Spinal cord (tissue), 10 donors: Measurements from ENCODE around the gene CHKB. TPM values are rescaled to one million over a fixed set of nuclear protein-coding genes. Genes with fewer than 3 reads are reported as not detected.
A peak's percentile ranks its signal among the peaks of the same experiment; 100 is the strongest.

ENCODE experiments used
- DNase-seq, 6 donors: peaks; one replicate each; pipeline versions ENCODE4 v3.0.0 to v3.0.0-alpha.2; 2013 to 2015; ENCODE audit warnings: low spot score in 6 of 6, low read depth in 4 of 6
- H3K27ac ChIP-seq: one replicate; pipeline ENCODE4 v1.5.1; 2013; ENCODE audit warnings: low read depth, low read length, control low read depth
- H3K27me3 ChIP-seq: one replicate; pipeline ENCODE4 v1.6.1; 2013; ENCODE audit warnings: low read length; ENCODE audit not compliant: control insufficient read depth, insufficient read depth
- H3K36me3 ChIP-seq: one replicate; pipeline ENCODE4 v1.6.1; 2013; ENCODE audit warnings: low read length; ENCODE audit not compliant: control insufficient read depth, insufficient read depth
- H3K4me1 ChIP-seq: one replicate; pipeline ENCODE4 v1.6.1; 2013; ENCODE audit warnings: low read length; ENCODE audit not compliant: control insufficient read depth, insufficient read depth
- H3K4me3 ChIP-seq: one replicate; pipeline ENCODE4 v1.5.1; 2013; ENCODE audit warnings: low read depth, low read length, control low read depth
- H3K9me3 ChIP-seq: one replicate; pipeline ENCODE4 v1.6.1; 2013; ENCODE audit warnings: low read length; ENCODE audit not compliant: control insufficient read depth, insufficient read depth
- WGBS: methylation state at CpG from one replicate; pipeline ENCODE4 v1.1.5; 2013; ENCODE audit warnings: missing lambda C conversion rate; ENCODE audit not compliant: insufficient coverage; 5-methylcytosine and 5-hydroxymethylcytosine counted together
- long read RNA-seq, 4 donors: transcript quantifications; one replicate each; lab custom pipeline, GENCODE V29; 2026
- polyA plus RNA-seq, 2 donors: library from polyadenylated mRNA; unstranded; fragments of 120-200 nt; gene quantifications; one replicate each; pipeline ENCODE4 v1.2.1, GENCODE V29; 2013; ENCODE audit not compliant: insufficient read length in 2 of 2
- total RNA-seq, 2 donors: library from RNA; depleted of rRNA in 1 of 2; stranded (reverse); fragments of 120-200 nt in 1 of 2; fragments of >200 nt in 1 of 2; gene quantifications; one replicate each; pipeline versions ENCODE4 v1.2.3 to v1.2.4, GENCODE V29; 2013 to 2014
- donor health status: healthy.

CHKB gene, protein sequence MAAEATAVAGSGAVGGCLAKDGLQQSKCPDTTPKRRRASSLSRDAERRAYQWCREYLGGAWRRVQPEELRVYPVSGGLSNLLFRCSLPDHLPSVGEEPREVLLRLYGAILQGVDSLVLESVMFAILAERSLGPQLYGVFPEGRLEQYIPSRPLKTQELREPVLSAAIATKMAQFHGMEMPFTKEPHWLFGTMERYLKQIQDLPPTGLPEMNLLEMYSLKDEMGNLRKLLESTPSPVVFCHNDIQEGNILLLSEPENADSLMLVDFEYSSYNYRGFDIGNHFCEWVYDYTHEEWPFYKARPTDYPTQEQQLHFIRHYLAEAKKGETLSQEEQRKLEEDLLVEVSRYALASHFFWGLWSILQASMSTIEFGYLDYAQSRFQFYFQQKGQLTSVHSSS
- 10 to 100 TPM; 28.8 to 88.3 TPM for total RNA-seq
- 10 to 100 TPM; 81.4 to 89.6 TPM for polyA plus RNA-seq
- long read RNA-seq, donor 1, partial matches to known transcripts, result 19 of 40 reads
- long read RNA-seq, donor 1, other reads (novel, unspliced or antisense), result 10 of 40 reads
- long read RNA-seq, donor 2, partial matches to known transcripts, result 54 of 56 reads
- long read RNA-seq, donor 2, other reads (novel, unspliced or antisense), result 0 of 56 reads
- long read RNA-seq, donor 3, partial matches to known transcripts, result 0 of 4 reads
- long read RNA-seq, donor 3, other reads (novel, unspliced or antisense), result 0 of 4 reads
- long read RNA-seq, donor 4, transcript CHKB-201 (11 exons, 1,638 nt), result major isoform, 8 of 168 reads
- long read RNA-seq, donor 4, transcript CHKB-212 (9 exons, 2,069 nt), result minor isoform, 7 of 168 reads
- long read RNA-seq, donor 4, partial matches to known transcripts, result 77 of 168 reads
- long read RNA-seq, donor 4, other reads (novel, unspliced or antisense), result 75 of 168 reads

DNA sequence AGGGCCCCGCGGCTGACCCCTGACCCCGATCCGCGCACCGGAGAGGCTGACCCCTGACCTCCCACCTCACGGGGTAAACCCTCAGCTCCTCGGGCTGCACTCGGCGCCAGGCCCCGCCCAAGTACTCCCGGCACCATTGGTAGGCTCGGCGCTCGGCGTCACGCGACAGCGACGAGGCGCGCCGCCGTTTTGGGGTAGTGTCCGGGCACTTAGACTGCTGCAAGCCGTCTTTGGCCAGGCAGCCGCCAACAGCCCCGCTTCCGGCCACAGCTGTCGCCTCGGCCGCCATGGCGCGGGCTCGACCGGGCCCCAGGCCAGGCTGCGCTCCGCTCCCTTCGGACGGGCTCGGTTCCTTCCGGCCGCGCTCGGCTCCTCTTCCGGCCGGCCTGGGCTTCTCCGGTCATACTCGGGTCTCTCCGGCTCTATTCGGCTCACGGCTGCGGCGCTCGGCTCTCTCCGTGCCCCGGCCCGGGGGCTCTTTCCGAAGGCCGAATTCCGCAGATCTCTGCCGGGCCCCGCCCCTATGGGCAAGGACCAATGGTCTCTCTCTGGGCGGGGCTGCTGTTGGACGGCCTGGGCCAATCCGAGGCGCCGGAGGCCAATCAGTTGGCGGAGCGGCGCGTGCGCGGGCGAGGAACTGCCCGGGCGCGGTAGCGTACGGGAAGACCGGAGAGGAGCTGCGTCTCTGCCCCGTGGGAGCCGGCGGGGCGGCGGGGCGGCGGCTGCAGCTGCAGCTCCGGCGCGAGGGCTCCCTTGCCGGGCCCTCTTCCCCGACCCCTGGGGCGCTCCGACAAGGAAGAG lies at the start of gene CHKB:
CHKB (minus strand) TSS at position 357 of the 801 bp plus-strand sequence; CDS start at position 289, 68 bp downstream.
- WGBS, result under 1% methylated on average over 96 of the region's 96 CpGs
- Histone ChIP-seq H3K36me3 (peaks cover 37% of the 10 kb centered on the region), H3K27ac (peak within 1 kb of the TSS; percentile 88), H3K4me1 (peaks cover 39% of the 10 kb centered on the region), H3K4me3 (peak within 1 kb of the TSS; percentile 89), H3K27me3 (no peaks in the 10 kb centered on the region), H3K9me3 (no peaks in the 10 kb centered on the region)
- DNase-seq, result peak; percentile 94 to 100 (median 98)

DNA sequence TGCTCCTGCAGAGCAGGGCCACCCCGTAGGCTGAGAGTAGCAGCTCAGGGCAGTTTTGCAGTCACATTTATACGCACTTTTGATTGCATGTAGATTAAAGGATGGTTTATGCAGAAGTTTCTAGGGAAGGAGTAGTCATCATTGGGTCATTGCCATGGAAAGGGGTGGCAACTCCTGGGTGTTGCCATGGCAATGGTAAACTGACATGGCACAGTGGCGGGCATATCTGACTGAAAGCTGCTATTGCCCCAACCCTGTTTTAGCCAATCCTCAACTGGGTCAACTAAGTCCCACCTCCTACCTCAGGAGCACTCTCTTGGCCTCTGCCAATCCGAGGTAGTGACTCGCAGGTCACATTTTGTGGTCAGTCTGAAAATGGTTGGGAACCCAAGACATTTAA lies 47.7 kb upstream of the CHKB start:
- no peak for DNase-seq
- WGBS, result 90% methylated on average over 4 of the region's 5 CpGs
- H3K4me3 ChIP-seq, result no peak overlapping the region
- H3K27me3 ChIP-seq, result no peaks in the 10 kb centered on the region
- H3K27ac ChIP-seq, result no peak overlapping the region
- H3K36me3 ChIP-seq, result peaks cover 19% of the 10 kb centered on the region
- no peaks in the 10 kb centered on the region for H3K9me3 ChIP-seq
- H3K4me1 ChIP-seq, result peaks cover 27% of the 10 kb centered on the region

- H3K4me3 ChIP-seq, result peak overlapping the region; percentile 77
These were observed 46.0 kb upstream of the CHKB start for GRCh38 chr22:50628543-50629134.

DNA sequence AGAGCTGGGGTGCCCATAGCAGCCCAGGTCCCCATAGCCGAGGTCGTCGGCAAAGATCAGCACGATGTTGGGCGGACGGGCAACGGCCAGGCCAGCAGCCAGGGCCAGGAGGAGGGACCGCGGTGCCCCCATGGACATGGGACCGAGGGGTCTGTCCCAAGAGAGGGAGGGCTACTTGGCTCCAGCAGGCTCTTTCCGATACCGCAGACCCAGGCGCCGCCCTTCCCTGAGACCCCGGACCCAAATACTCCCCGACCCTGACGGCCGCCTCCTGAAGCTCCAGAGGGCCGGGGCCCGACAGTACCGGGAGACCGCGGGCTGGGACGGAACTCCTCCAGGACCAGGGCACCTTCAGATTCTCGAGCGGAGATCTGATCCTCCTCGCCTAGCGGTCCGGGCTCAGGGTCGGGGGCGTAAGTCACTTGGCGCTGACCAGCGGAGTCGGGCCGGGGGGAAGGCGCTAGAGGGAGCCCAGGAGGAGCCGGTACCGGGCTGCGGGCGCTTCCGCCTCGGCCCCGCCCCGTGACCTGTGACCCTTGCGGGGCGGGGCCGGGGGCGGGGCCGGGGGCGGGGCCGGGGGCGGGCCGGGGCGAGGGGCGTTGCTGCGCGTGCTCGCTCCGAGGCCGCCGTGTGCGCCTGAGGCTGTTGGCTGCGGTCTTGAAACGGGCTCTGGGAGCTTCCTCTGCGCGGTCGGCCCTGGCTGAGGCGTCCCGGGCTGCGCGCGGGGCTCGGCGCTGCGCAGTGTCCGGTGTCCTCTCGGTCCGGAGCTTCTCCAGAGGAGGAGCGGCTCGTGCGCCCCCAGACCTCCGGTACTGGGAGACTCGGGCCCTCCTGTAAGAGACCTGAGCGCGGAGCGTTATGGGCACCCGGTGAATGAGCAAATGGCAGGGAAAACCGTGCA lies 45.2 kb upstream of the CHKB start, which contains the start of gene ARSA:
ARSA (minus strand) TSS at position 511 of the 901 bp plus-strand sequence; CDS start at position 138, 373 bp downstream.
- Histone ChIP-seq H3K36me3 (peaks cover 29% of the 10 kb centered on the region), H3K27ac (peak within 1 kb of the TSS; percentile 47), H3K27me3 (no peaks in the 10 kb centered on the region), H3K4me1 (peaks cover 27% of the 10 kb centered on the region), H3K4me3 (peak within 1 kb of the TSS; percentile 77), H3K9me3 (no peaks in the 10 kb centered on the region)
- DNase-seq, result peak; percentile 56 to 93 (median 68)
- WGBS, result 2% methylated on average over 87 of the region's 88 CpGs

More at GRCh38 chr22:50628543-50629134, 46.0 kb upstream of the CHKB start:
- Histone ChIP-seq H3K36me3 (peaks cover 29% of the 10 kb centered on the region), H3K27me3 (no peaks in the 10 kb centered on the region), H3K4me1 (peaks cover 27% of the 10 kb centered on the region), H3K9me3 (no peaks in the 10 kb centered on the region), H3K27ac (peak overlapping the region; percentile 27)
- no peak for DNase-seq
- 31% methylated on average over 13 of the region's 16 CpGs for WGBS

GRCh38 chr22:50626850-50627641 lies 44.4 kb upstream of the CHKB start:
- Histone ChIP-seq H3K4me3 (peak overlapping the region; percentile 68), H3K4me1 (peaks cover 27% of the 10 kb centered on the region), H3K36me3 (peaks cover 29% of the 10 kb centered on the region), H3K9me3 (no peaks in the 10 kb centered on the region), H3K27me3 (no peaks in the 10 kb centered on the region), H3K27ac (peak overlapping the region; percentile 47)
- DNase-seq, result no peak
- 75% methylated on average over 40 of the region's 42 CpGs for WGBS

DNA sequence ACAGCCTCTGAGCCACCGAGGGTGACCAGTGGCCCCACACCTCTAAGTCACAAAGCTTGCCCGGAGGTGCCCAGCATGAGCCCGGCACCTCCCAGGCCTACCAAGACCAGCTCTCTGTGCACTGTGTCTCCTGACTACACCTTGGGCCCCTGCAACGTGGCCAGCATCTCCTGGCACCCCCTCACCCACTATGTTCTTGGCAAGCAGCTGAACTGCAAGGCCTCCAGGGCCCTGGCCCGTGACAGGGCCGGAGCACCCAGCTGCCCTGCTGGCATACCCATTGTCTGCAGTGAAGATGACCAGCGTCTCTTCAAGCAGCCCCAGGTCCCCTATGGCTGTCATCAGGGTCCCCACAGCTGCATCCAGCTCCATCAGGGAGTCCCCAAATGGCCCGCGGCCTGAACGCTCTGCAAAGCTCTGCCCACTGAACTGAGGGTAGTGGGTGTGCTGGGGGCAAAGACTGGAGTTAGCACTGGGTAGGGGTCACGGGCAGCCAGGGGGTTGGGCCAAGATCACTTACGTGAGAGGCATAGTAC lies 43.7 kb upstream of the CHKB start:
- Histone ChIP-seq H3K27me3 (no peaks in the 10 kb centered on the region), H3K36me3 (peaks cover 29% of the 10 kb centered on the region), H3K4me3 (no peak overlapping the region), H3K9me3 (no peaks in the 10 kb centered on the region), H3K27ac (no peak overlapping the region), H3K4me1 (peaks cover 29% of the 10 kb centered on the region)
- no peak for DNase-seq
- WGBS, result 88% methylated on average over 12 of the region's 12 CpGs

DNA sequence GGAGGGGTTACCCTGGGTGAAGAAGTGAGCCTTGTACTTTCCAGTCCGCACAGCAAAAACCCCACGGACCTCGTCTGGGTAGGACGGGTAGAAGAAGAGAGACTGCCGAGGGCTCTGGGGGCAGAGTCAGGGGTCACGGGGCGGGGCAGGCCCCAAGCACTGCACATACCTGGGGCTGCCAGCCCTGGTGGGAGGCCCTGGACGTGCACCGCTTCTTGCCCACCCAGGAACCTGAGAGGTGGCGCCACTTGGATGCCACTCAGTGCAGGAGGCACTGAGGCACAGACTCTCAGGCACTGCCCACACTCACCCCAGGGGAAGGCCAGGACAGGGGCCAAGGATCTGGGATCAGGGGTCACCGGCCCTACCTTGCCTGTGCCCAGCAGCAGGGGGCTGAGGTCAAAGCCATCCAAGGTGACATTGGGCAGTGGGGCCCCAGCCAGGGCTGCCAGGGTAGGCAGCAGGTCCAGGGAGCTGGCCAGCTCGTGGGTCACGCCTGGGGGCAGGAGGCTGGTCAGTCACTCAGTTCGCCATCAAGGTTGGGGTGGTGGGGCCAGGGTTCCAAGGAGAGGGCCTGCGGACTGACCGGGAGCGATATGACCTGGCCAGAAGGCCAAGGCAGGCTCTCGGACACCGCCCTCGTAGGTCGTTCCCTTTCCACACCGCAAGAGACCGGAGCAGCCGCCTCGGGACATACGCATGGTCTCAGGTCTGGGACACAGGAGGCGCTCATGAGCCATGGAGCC lies 43.1 kb upstream of the CHKB start:
- DNase-seq, result no peak
- Histone ChIP-seq H3K4me1 (peaks cover 33% of the 10 kb centered on the region), H3K27me3 (no peaks in the 10 kb centered on the region), H3K4me3 (no peak overlapping the region), H3K9me3 (no peaks in the 10 kb centered on the region), H3K27ac (no peak overlapping the region), H3K36me3 (peaks cover 29% of the 10 kb centered on the region)
- WGBS, result 89% methylated on average over 27 of the region's 27 CpGs
